Endodermal cell (in vitro differentiated cells): ENCODE data around the gene CSNK2A2. TPM values are rescaled to one million over a fixed set of nuclear protein-coding genes. Genes with fewer than 3 reads are reported as not detected.

Experiments
- DNase-seq: peaks from one replicate; pipeline ENCODE4 v3.0.0-alpha.2; 2017
- H3K27ac ChIP-seq: 2 replicates; pipeline ENCODE4 v1.5.1; 2013; ENCODE audit warnings: mild to moderate bottlenecking, low read depth, low read length, moderate library complexity
- H3K27me3 ChIP-seq: 2 replicates; pipeline ENCODE4 v1.6.1; 2013; ENCODE audit warnings: mild to moderate bottlenecking, low read length, moderate library complexity; ENCODE audit not compliant: insufficient read depth, control insufficient read depth, poor library complexity, severe bottlenecking
- H3K36me3 ChIP-seq: 2 replicates; pipeline ENCODE4 v1.7.0; 2013; ENCODE audit warnings: mild to moderate bottlenecking, low read length, moderate library complexity; ENCODE audit not compliant: control insufficient read depth, insufficient read depth
- H3K4me1 ChIP-seq: one replicate; pipeline ENCODE4 v1.7.0; 2013; ENCODE audit warnings: low read length; ENCODE audit not compliant: control insufficient read depth, insufficient read depth
- H3K4me3 ChIP-seq: 2 replicates; pipeline ENCODE4 v1.5.1; 2013; ENCODE audit warnings: mild to moderate bottlenecking, low read length, moderate library complexity
- H3K9ac ChIP-seq: 2 replicates; pipeline ENCODE4 v1.6.1; 2013; ENCODE audit warnings: mild to moderate bottlenecking, low read length, moderate library complexity; ENCODE audit not compliant: poor library complexity, severe bottlenecking; ENCODE audit errors: extremely low read depth
- H3K9me3 ChIP-seq: 2 replicates; pipeline ENCODE4 v1.6.1; 2013; ENCODE audit warnings: mild to moderate bottlenecking, low read length, moderate library complexity; ENCODE audit not compliant: control insufficient read depth
- H3K27ac Mint-ChIP-seq: 2 replicates; pipeline ENCODE4 v1.8.0; 2020; ENCODE audit warnings: mixed read lengths
- H3K27me3 Mint-ChIP-seq: 2 replicates; pipeline ENCODE4 v1.8.0; 2021; ENCODE audit warnings: mild to moderate bottlenecking, mixed read lengths; ENCODE audit not compliant: insufficient read depth
- H3K36me3 Mint-ChIP-seq: 2 replicates; pipeline ENCODE4 v1.8.0; 2020; ENCODE audit warnings: low read depth, mixed read lengths
- H3K4me1 Mint-ChIP-seq: 2 replicates; pipeline ENCODE4 v1.8.0; 2020; ENCODE audit warnings: mixed read lengths
- H3K4me3 Mint-ChIP-seq: 2 replicates; pipeline ENCODE4 v1.8.0; 2020; ENCODE audit warnings: mild to moderate bottlenecking, moderate library complexity, mixed read lengths
- H3K9me3 Mint-ChIP-seq: 2 replicates; pipeline ENCODE4 v1.8.0; 2020; ENCODE audit warnings: mild to moderate bottlenecking, mixed read lengths
- WGBS, 2 experiments: methylation state at CpG; one replicate each; pipeline versions ENCODE4 v1.1.5 to v1.1.7; 2013; ENCODE audit warnings: missing lambda C conversion rate in 2 of 2, mixed read lengths in 1 of 2; ENCODE audit not compliant: insufficient coverage in 1 of 2, insufficient read length in 1 of 2; 5-methylcytosine and 5-hydroxymethylcytosine counted together
- total RNA-seq, 2 donors: library from RNA; stranded (reverse); fragmentation: NEBNext Ultra II Directional in 1 of 2; extraction: Animal tissue kit (Norgen Biotek cat#: 25700) in 1 of 2; gene quantifications; 2 replicates in 1 of 2; 3 replicates in 1 of 2; pipeline ENCODE4 v1.2.1, GENCODE V29; 2021
- TF ChIP-seq, protein P1 (sequence below): fragments of 200-600 bp; sonication (generic); conservative IDR thresholded peaks from 2 replicates; pipeline ENCODE4 v1.5.0; 2021; ENCODE audit warnings: antibody characterized with exemption, mild to moderate bottlenecking

CSNK2A2 gene
- total RNA-seq, 2 donors from 2014 or later = 114 to 121 TPM

DNA sequence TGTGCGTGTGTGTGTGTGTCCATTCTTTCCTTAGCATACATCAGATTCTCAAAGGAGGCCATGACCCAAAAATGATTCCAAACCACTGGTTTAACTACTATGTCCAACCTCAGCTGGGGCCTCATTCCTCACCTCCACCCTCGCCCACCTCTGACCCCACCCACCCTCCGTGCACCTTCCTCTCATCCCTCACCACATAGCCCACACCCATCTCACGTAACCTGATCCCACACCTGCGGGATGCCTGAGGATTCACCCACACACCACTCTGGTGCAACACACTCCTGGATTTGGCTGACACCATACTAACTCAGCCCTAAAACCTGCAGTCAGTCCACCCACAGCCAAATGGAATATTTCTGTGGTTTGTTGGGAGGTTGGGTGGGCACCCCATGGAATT lies 3.3 kb upstream of the CSNK2A2 start:
- H3K9ac ChIP-seq = no peak overlapping the region
- peaks cover 6% of the 10 kb centered on the region for H3K36me3 ChIP-seq
- H3K27me3 ChIP-seq = peaks cover 15% of the 10 kb centered on the region
- no peak overlapping the region for H3K4me3 Mint-ChIP-seq
- no peak overlapping the region for H3K27ac ChIP-seq
- peaks cover 26% of the 10 kb centered on the region for H3K27me3 Mint-ChIP-seq
- H3K27ac Mint-ChIP-seq = no peak overlapping the region
- peak; percentile 55 for DNase-seq
- no peaks in the 10 kb centered on the region for H3K4me1 ChIP-seq
- H3K9me3 ChIP-seq = no peaks in the 10 kb centered on the region
- H3K4me3 ChIP-seq = no peak overlapping the region
- peaks cover 5% of the 10 kb centered on the region for H3K36me3 Mint-ChIP-seq
- H3K4me1 Mint-ChIP-seq = peaks cover 14% of the 10 kb centered on the region
- 70% methylated on average over 4 of the region's 5 CpGs; no CpG with 5 or more reads in 1 of the 2 experiments for WGBS, 2 experiments
- TF ChIP-seq, protein P1, sequence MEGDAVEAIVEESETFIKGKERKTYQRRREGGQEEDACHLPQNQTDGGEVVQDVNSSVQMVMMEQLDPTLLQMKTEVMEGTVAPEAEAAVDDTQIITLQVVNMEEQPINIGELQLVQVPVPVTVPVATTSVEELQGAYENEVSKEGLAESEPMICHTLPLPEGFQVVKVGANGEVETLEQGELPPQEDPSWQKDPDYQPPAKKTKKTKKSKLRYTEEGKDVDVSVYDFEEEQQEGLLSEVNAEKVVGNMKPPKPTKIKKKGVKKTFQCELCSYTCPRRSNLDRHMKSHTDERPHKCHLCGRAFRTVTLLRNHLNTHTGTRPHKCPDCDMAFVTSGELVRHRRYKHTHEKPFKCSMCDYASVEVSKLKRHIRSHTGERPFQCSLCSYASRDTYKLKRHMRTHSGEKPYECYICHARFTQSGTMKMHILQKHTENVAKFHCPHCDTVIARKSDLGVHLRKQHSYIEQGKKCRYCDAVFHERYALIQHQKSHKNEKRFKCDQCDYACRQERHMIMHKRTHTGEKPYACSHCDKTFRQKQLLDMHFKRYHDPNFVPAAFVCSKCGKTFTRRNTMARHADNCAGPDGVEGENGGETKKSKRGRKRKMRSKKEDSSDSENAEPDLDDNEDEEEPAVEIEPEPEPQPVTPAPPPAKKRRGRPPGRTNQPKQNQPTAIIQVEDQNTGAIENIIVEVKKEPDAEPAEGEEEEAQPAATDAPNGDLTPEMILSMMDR = no peak
- H3K9me3 Mint-ChIP-seq = no peaks in the 10 kb centered on the region

DNA sequence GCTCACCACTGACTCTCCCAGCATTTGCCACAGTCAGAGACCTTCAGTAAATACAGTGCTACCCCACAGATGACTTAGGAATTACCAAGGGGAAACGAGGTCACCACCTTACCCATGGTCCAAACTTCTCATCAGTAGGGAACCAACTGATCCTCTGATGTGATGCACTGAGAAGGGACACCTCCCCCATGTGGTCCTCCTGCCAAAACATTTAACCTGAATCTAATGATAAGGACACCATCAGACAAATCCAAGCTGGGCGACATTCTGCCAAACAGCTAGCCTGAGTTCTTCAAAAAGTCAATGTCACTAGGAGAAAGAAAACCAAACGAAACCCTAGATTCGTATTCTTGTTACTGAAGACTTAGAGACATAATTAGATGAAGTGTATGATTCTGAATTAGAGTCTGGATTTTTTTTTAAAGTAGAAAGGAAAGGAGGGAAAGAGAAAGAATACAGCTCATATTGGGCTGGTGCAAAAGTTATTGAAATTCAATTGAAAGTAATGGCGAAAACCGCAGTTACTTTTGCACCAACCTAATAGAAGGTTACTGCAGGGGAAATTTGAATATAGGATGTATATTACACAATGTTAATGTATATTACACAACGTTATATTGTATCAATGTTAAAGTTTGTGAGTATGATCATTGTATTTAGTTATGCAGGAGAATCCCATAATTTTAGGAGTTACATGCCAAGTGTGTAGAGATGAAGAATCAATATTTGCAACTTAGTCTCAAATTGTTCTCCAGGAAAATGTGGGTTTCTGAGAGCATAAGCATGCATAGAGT lies 2.3 kb upstream of the CSNK2A2 start:
- H3K27ac Mint-ChIP-seq = no peak overlapping the region
- DNase-seq = no peak
- H3K4me3 ChIP-seq = no peak overlapping the region
- H3K27ac ChIP-seq = no peak overlapping the region
- no peaks in the 10 kb centered on the region for H3K9me3 Mint-ChIP-seq
- peaks cover 13% of the 10 kb centered on the region for H3K4me1 Mint-ChIP-seq
- H3K27me3 Mint-ChIP-seq = peaks cover 26% of the 10 kb centered on the region
- no peak overlapping the region for H3K9ac ChIP-seq
- H3K4me3 Mint-ChIP-seq = no peak overlapping the region
- H3K9me3 ChIP-seq = no peaks in the 10 kb centered on the region
- TF ChIP-seq, protein P1 = no peak
- H3K36me3 Mint-ChIP-seq = peaks cover 15% of the 10 kb centered on the region
- H3K4me1 ChIP-seq = no peaks in the 10 kb centered on the region
- H3K27me3 ChIP-seq = peaks cover 15% of the 10 kb centered on the region
- WGBS, 2 experiments = 82 to 87% methylated on average over 4 to 7 of the region's 7 CpGs
- H3K36me3 ChIP-seq = peaks cover 15% of the 10 kb centered on the region

DNA sequence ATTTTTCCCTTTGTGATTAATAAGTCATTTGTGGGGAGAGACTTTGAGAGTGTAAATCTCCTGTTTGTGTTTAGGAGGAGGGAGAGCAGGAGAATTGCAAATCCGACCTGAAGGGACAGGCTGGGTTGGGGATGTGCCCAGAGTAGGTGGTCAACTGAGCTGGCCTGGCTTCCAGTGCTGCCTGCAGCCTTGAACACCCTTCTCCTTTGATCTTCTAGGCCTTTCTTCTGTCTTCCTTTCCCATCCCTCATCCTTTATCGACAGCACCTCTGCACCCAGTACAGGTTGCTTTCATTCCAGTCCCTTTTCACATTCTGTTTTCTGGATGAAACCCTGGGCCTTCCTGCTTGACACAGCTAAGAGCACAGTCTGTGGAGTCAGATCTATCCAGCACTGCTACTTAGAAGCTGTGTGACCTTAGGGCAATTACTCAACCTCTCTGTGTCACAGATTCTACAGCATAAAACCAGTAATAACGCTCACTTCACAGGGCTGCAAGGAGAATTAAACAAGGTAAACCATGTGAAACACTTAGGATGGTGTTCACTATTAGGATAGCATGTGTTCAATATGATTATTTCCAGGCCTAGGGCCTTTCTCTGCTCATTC lies 1.0 kb upstream of the CSNK2A2 start:
- H3K4me1 Mint-ChIP-seq = peaks cover 12% of the 10 kb centered on the region
- DNase-seq = peak; percentile 47
- peaks cover 28% of the 10 kb centered on the region for H3K36me3 ChIP-seq
- no peak overlapping the region for H3K27ac ChIP-seq
- TF ChIP-seq, protein P1 = no peak
- H3K27ac Mint-ChIP-seq = no peak overlapping the region
- H3K36me3 Mint-ChIP-seq = peaks cover 23% of the 10 kb centered on the region
- H3K9me3 Mint-ChIP-seq = no peaks in the 10 kb centered on the region
- H3K27me3 ChIP-seq = peaks cover 15% of the 10 kb centered on the region
- no peak overlapping the region for H3K9ac ChIP-seq
- WGBS, 2 experiments = 81 to 95% methylated on average over 2 to 3 of the region's 3 CpGs
- no peaks in the 10 kb centered on the region for H3K4me1 ChIP-seq
- no peak overlapping the region for H3K4me3 ChIP-seq
- H3K9me3 ChIP-seq = no peaks in the 10 kb centered on the region
- peak overlapping the region; percentile 90 for H3K4me3 Mint-ChIP-seq
- peaks cover 26% of the 10 kb centered on the region for H3K27me3 Mint-ChIP-seq
